ENCODE measurements around the gene PRPF40B.

DNA sequence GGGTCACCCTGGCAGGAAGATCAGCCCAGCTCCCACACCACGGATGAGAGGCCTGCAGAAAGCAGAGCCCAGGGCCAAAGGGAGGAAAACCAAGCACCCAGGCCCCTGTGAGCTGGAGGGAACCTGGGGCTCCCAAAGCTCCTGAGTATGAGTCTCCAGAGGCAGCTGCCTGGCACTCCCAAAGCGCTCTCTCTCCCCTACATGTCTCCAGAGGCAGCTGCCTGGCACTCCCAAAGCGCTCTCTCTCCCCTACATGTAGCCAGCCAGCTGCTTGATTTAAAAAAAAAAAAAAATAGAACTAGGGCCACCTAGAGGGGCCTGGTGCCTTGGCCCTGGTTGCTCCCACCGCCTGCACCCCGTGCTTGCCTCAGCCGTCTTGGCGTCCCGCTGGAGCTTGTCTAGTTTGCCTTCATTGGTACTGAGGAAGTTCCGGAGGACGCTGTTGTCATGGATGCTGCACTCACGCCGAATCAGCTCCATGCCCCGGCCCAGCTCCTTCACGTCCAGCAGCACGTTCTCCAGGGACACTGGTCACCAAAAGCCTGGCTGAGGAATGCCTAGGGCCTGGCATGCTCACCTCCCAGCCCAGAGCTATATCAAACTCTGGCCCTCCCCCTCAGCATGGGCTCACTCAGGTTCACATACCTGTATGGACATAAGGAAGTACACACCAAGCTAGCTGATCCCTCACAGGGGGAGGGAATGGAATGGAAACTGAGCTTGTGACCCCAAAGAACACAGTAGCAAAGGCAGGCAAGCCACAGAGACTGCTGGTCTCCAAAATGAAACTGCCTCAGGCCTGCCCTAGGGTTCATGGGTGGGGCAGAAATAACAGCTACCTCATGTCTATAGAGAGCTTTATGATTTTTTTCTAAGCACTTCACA lies 24.7 kb downstream of the PRPF40B start:
- TF ChIP-seq CTCF (IDR thresholded peaks at IDR 0.05) (no peak), POLR2A (IDR thresholded peaks at IDR 0.05) (no peak)

Data from body of pancreas (tissue), 4 donors.